IMR-90 (cell line): ENCODE measurements around the gene ST6GALNAC4.

Source experiments
- BHLHE40 ChIP-seq: fragments of 150-350 bp; IDR thresholded peaks from 2 replicates; pipeline ENCODE4 v1.6.1; 2016; ENCODE audit warnings: mild to moderate bottlenecking, low read depth, low read length
- CEBPB ChIP-seq: IDR thresholded peaks from 2 replicates; pipeline ENCODE4 v1.6.1; 2012; ENCODE audit warnings: low read depth, low read length, improper control_type of control experiment
- CHD1 ChIP-seq: IDR thresholded peaks from 2 replicates; pipeline ENCODE4 v1.6.1; 2012; ENCODE audit warnings: low read depth, low read length, improper control_type of control experiment
- MAZ ChIP-seq: IDR thresholded peaks from 2 replicates; pipeline ENCODE4 v1.6.1; 2012; ENCODE audit warnings: low read depth, mild to moderate bottlenecking, low read length, improper control_type of control experiment, moderate library complexity, borderline replicate concordance
- MXI1 ChIP-seq: IDR thresholded peaks from 2 replicates; pipeline ENCODE4 v1.6.1; 2012; ENCODE audit warnings: low read depth, mild to moderate bottlenecking, low read length, moderate library complexity, borderline replicate concordance
- NFE2L2 ChIP-seq: fragments of 150-350 bp; IDR thresholded peaks from 2 replicates; pipeline ENCODE4 v1.6.1; 2016; ENCODE audit warnings: low read depth, mild to moderate bottlenecking, low read length
- POLR2A ChIP-seq: IDR thresholded peaks from 2 replicates; pipeline ENCODE4 v1.6.1; 2012; ENCODE audit warnings: mild to moderate bottlenecking, low read depth, low read length
- RAD21 ChIP-seq: IDR thresholded peaks from 2 replicates; pipeline ENCODE4 v1.6.1; 2012; ENCODE audit warnings: low read length, improper control_type of control experiment
- SMC3 ChIP-seq: fragments of 150-350 bp; IDR thresholded peaks from 2 replicates; pipeline ENCODE4 v1.6.1; 2016; ENCODE audit warnings: low read depth, mild to moderate bottlenecking, antibody characterized with exemption, low read length, moderate library complexity
- TF ChIP-seq, protein P1 (sequence below): conservative IDR thresholded peaks from 2 replicates; pipeline ENCODE4 v1.5.1; 2012; ENCODE audit warnings: mild to moderate bottlenecking, low read depth, low read length, improper control_type of control experiment
- TF ChIP-seq, protein P2 (sequence below): fragments of 150-350 bp; IDR thresholded peaks from 2 replicates; pipeline ENCODE4 v1.6.1; 2017; ENCODE audit warnings: mild to moderate bottlenecking, antibody characterized with exemption, low read length, low read depth

DNA sequence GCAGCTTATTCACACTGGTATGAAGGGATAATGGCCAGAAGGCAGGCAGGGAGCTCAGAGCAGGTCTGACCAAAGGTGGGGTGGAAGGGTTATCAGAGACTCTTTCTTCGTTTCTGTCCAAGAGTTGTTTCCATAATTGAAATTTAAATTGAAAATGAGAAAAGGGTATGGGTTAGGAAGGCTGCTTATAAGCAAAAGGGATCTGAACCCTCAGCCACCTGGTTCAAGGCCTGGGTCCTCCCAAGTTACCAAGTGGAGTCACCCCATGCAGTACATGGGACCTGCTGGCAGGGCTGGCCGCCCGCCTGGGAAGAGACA, 46.2 kb upstream of the ST6GALNAC4 start:
- TF ChIP-seq, protein P1, sequence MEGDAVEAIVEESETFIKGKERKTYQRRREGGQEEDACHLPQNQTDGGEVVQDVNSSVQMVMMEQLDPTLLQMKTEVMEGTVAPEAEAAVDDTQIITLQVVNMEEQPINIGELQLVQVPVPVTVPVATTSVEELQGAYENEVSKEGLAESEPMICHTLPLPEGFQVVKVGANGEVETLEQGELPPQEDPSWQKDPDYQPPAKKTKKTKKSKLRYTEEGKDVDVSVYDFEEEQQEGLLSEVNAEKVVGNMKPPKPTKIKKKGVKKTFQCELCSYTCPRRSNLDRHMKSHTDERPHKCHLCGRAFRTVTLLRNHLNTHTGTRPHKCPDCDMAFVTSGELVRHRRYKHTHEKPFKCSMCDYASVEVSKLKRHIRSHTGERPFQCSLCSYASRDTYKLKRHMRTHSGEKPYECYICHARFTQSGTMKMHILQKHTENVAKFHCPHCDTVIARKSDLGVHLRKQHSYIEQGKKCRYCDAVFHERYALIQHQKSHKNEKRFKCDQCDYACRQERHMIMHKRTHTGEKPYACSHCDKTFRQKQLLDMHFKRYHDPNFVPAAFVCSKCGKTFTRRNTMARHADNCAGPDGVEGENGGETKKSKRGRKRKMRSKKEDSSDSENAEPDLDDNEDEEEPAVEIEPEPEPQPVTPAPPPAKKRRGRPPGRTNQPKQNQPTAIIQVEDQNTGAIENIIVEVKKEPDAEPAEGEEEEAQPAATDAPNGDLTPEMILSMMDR: no peak
- no peak for TF ChIP-seq BHLHE40
- TF ChIP-seq, protein P2, sequence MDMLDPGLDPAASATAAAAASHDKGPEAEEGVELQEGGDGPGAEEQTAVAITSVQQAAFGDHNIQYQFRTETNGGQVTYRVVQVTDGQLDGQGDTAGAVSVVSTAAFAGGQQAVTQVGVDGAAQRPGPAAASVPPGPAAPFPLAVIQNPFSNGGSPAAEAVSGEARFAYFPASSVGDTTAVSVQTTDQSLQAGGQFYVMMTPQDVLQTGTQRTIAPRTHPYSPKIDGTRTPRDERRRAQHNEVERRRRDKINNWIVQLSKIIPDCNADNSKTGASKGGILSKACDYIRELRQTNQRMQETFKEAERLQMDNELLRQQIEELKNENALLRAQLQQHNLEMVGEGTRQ: no peak
- no peak for TF ChIP-seq RAD21
- TF ChIP-seq POLR2A: no peak
- no peak for TF ChIP-seq CEBPB
- TF ChIP-seq MXI1: no peak
- no peak for TF ChIP-seq SMC3
- no peak for TF ChIP-seq MAZ
- TF ChIP-seq CHD1: no peak
- no peak for TF ChIP-seq NFE2L2
